ENCODE results near the gene ILKAP. TPM values are rescaled to one million over a fixed set of nuclear protein-coding genes. Genes with fewer than 3 reads are reported as not detected.

Gene ILKAP
- polyA plus RNA-seq, 2 of the 4 experiments (the other 2 are of a cell fraction), result 36.3 to 41.4 TPM

- no peak for ATAC-seq
- 62% methylated on average over 4 of the region's 4 CpGs for WGBS (ENCODE audit: missing lambda C conversion rate)
- Histone ChIP-seq H3K27ac (no peak overlapping the region), H3K4me1 (no peaks in the 10 kb centered on the region), H3K4me2 (no peak overlapping the region), H3K4me3 (no peak overlapping the region), H3K9me3 (no peaks in the 10 kb centered on the region)
- ChIA-PET POLR2A (interaction anchor here (0.6 kb wide), 1 partner anchor 57 kb away, joined by 3 read pairs; no protein-coding TSS in a partner anchor), CTCF (no interaction called here)
- TF ChIP-seq USF2 (IDR thresholded peaks at IDR 0.05), result no peak
- no peak for TF ChIP-seq EHMT2 (IDR thresholded peaks at IDR 0.05; ENCODE audit: low read depth)
- no peak for TF ChIP-seq CTCF (IDR thresholded peaks at IDR 0.05)
- no peak for TF ChIP-seq ATOH8 (CRISPR knock-in tag; IDR thresholded peaks at IDR 0.05; ENCODE audit: low read depth)
- TF ChIP-seq NPAS2 (CRISPR knock-in tag; IDR thresholded peaks at IDR 0.05; ENCODE audit: borderline replicate concordance), result no peak
- TF ChIP-seq PHF8 (IDR thresholded peaks at IDR 0.05; ENCODE audit: borderline replicate concordance, low read depth), result no peak
- TF ChIP-seq HDAC2 (IDR thresholded peaks at IDR 0.05), result no peak
- TF ChIP-seq ZFP36 (IDR thresholded peaks at IDR 0.05; ENCODE audit: borderline replicate concordance, partially characterized antibody), result no peak
- no peak for TF ChIP-seq GATA3 (IDR thresholded peaks at IDR 0.05; ENCODE audit: borderline replicate concordance)
- no peak for TF ChIP-seq HMGXB4 (CRISPR knock-in tag; IDR thresholded peaks at IDR 0.05; ENCODE audit: borderline replicate concordance)
- TF ChIP-seq TP53 (CRISPR knock-in tag; IDR thresholded peaks at IDR 0.05), result no peak
- TF ChIP-seq REST (IDR thresholded peaks at IDR 0.05), result no peak
- TF ChIP-seq E2F6 (IDR thresholded peaks at IDR 0.05; ENCODE audit: borderline replicate concordance, low read depth), result no peak
- TF ChIP-seq KDM1A (IDR thresholded peaks at IDR 0.05; ENCODE audit: low read depth), result no peak
- no peak for TF ChIP-seq ZSCAN20 (CRISPR knock-in tag; IDR thresholded peaks at IDR 0.05)
- FAIRE-seq, result no peak
- no peak for DNase-seq (ENCODE audit: low read depth in 1 of 2, low spot score in 1 of 2)
Observed at GRCh38 chr2:238228700-238229099, 25.2 kb upstream of the ILKAP start.

GRCh38 chr2:238227587-238228032 lies 24.1 kb upstream of the ILKAP start:
- 71% methylated on average over 10 of the region's 11 CpGs for WGBS (ENCODE audit: missing lambda C conversion rate)
- ATAC-seq, result no peak; a peak in 1 of 6 replicates
- TF ChIP-seq ZFP36 (IDR thresholded peaks at IDR 0.05; ENCODE audit: borderline replicate concordance, partially characterized antibody) (no peak), HES2 (IDR thresholded peaks at IDR 0.05) (no peak), CEBPB (IDR thresholded peaks at IDR 0.05) (no peak), FOSB (CRISPR knock-in tag; IDR thresholded peaks at IDR 0.05) (no peak), POLR2A (IDR thresholded peaks at IDR 0.05; ENCODE audit: low read length) (no peak), MAX (IDR thresholded peaks at IDR 0.05) (no peak), HOXB5 (CRISPR knock-in tag; IDR thresholded peaks at IDR 0.05) (no peak), NFE2L2 (conservative IDR thresholded peaks at IDR 0.05; ENCODE audit: low read length) (no peak), TFCP2L1 (CRISPR knock-in tag; IDR thresholded peaks at IDR 0.05) (no peak), PHF8 (IDR thresholded peaks at IDR 0.05; ENCODE audit: borderline replicate concordance, low read depth) (no peak), FOSL2 (IDR thresholded peaks at IDR 0.05) (no peak), FOSL2 (CRISPR knock-in tag; IDR thresholded peaks at IDR 0.05) (no peak), CBX8 (IDR thresholded peaks at IDR 0.05) (no peak), ZC3H11A (IDR thresholded peaks at IDR 0.05) (no peak), EHF (CRISPR knock-in tag; IDR thresholded peaks at IDR 0.05) (no peak)

More at GRCh38 chr2:238227587-238228032, 24.1 kb upstream of the ILKAP start:
- Histone ChIP-seq H3K4me2 (no peak overlapping the region), H3K4me3 (no peak overlapping the region), H3K9me3 (no peaks in the 10 kb centered on the region), H3K4me1 (no peaks in the 10 kb centered on the region), H3K27ac (no peak overlapping the region)
- CTCF ChIA-PET, result interaction anchor here (0.9 kb wide), 1 partner anchor 11 kb away, joined by 3 read pairs; no protein-coding TSS in a partner anchor
- no peak for DNase-seq (ENCODE audit: low read depth in 1 of 2, low spot score in 1 of 2)
- POLR2A ChIA-PET, result interaction anchor here (0.9 to 1.5 kb wide), 2 partner anchors 12 to 13 kb away, joined by 3 read pairs; partner anchors contain the start of gene HES6
- FAIRE-seq, result no peak
